GM18511 (cell line): ENCODE measurements around the gene ORMDL2.
A peak's percentile ranks its signal among the peaks of the same experiment; 100 is the strongest.

Source experiments
- ATAC-seq: cut with Tn5 transposase; IDR thresholded peaks from one replicate; pipeline ENCODE4 v1.9.1; 2021; ENCODE audit warnings: mild to moderate bottlenecking, moderate library complexity; ENCODE audit not compliant: unreplicated experiment

The ORMDL2 gene

DNA sequence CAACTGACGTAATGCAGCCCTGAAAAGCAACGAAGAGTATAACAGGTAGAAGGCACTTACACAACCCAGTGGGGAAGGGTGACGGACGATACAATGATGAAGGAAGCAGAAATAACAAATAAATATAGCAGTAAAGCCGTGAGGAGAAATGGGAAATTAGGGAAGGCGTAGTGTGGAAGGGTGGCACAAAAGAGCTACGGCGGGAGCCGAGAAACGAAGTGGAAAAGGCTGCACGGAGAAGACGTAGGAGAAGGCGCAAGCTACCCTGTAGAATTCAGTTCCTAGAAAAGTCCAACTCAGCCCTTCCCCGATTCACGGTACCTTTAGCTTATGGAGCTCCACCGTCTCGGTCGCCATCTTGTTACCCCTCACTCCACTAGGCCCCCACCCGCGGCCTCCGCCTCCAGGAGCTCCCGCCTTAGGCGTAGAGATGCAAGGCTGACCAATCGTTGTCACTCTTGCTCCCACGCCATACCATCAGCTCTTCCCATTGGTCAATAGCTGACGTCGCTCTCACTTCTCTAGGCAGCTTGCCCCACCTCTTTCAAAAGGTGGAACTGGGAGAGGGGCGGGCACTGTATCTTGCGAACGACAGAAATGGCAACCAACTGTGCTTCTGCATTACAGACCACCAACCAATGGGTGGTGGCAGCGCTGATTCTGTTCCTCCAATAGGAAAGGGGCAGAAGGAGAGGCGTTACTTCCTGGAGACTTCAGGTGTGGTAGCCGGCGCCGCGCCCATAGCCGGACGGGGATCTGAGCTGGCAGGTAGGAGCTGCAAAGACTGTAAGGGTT is at the start of gene ORMDL2, which contains the start of gene SARNP:
ORMDL2 (plus strand) TSS at position 697 of the 795 bp plus-strand sequence. CDS start 959 bp downstream, outside the sequence.
SARNP (minus strand) TSS at position 380 of the 795 bp plus-strand sequence; CDS start at position 357, 23 bp downstream.
- ATAC-seq, result peak; percentile 98

GRCh38 chr12:55771736-55772135 is 46.1 kb upstream of the ORMDL2 start:
- ATAC-seq, result no peak

- ATAC-seq, result no peak
These were observed 40.0 kb upstream of the ORMDL2 start for GRCh38 chr12:55777856-55778255.

- no peak for ATAC-seq
These were observed 37.2 kb upstream of the ORMDL2 start for GRCh38 chr12:55780685-55781084.

GRCh38 chr12:55788546-55788945 is 29.3 kb upstream of the ORMDL2 start:
- no peak for ATAC-seq

GRCh38 chr12:55789171-55789570 is 28.7 kb upstream of the ORMDL2 start:
- no peak for ATAC-seq

- ATAC-seq, result no peak
These were observed 27.9 kb upstream of the ORMDL2 start for GRCh38 chr12:55789893-55790292.

- ATAC-seq, result no peak
These were observed 21.9 kb upstream of the ORMDL2 start for GRCh38 chr12:55795950-55796349.

GRCh38 chr12:55797068-55797467 is 20.8 kb upstream of the ORMDL2 start:
- no peak for ATAC-seq

- no peak for ATAC-seq
These were observed 20.3 kb upstream of the ORMDL2 start for GRCh38 chr12:55797550-55797949.

DNA sequence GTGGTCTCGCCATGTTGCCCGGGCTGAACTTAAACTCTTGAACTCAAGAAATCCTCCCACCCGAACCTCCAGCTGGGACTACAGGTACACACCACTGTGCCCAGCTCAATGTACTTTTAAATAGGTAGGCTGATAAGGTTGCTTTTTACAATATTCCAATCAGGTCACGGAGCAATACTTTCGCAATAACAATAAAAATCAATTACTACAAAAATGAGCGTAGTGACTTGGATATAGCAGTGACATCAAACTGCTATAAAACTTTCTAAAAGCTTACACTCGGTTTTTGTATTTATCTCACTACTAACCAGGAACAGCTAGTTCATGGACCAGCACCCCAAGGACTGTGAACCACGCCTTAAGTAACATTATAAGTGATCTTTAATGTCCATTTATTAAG is 10.9 kb upstream of the ORMDL2 start:
- no peak for ATAC-seq

GRCh38 chr12:55809274-55809673 is 8.6 kb upstream of the ORMDL2 start:
- no peak for ATAC-seq

GRCh38 chr12:55812088-55812487 is 5.8 kb upstream of the ORMDL2 start:
- ATAC-seq, result no peak

DNA sequence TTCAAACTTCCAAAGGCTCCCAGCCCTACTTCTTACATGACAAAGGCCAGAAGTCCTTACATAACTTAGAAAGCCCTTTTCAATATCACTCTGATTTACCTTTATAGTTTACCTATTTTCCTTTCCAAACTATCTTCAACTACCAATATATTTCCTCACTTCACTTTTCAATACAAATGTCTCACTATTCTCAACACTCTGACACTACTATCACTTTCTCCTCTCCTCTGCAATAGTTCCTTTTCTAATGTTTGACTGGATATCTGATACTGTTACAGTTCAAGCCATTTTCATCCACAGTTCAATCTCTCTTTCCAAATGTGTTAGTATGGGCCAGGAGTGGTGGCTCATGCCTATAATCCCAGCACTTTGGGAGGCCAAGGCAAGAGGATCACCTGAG is 3.6 kb upstream of the ORMDL2 start:
- no peak for ATAC-seq

- ATAC-seq, result no peak
These were observed 2.4 kb upstream of the ORMDL2 start for GRCh38 chr12:55815473-55815872.

DNA sequence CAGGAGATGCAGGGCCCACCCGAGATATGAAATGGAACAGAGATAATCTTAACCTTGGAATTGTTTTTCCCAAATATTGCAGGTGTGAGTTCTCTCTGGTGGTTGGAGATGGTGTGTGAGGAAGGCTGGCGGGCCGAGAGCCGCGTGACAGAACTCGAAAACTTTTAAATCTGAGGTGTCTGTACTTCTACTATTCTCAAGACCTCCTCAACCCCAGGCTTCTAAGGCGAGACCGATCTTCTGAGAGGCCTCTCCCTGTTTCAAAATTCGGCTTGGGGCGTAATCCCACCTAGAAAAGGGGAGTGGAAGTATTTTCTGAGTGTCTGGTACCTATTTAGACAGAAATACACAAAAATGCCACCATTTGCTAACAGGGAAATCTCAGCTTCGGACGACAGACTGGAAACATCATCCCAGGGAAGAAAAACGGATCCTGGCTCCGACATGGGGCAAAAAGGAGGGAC is 928 bp upstream of the ORMDL2 start:
- no peak for ATAC-seq

- ATAC-seq, result peak; percentile 41
These were observed 393 bp downstream of the ORMDL2 start for GRCh38 chr12:55818140-55818728.

DNA sequence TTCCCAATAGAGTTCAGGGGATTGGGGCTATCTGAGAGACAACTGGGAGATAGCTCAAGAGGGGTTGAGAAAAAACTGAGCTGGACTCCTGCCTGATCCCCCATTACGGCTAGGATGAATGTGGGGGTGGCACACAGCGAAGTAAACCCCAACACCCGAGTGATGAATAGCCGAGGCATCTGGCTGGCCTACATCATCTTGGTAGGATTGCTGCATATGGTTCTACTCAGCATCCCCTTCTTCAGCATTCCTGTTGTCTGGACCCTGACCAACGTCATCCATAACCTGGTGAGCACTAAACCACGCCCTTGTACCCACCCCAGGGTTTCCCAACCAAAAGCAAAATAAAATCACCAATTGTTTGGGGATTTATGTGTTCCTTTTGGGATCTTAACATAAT is 1.0 kb downstream of the ORMDL2 start:
- no peak for ATAC-seq

DNA sequence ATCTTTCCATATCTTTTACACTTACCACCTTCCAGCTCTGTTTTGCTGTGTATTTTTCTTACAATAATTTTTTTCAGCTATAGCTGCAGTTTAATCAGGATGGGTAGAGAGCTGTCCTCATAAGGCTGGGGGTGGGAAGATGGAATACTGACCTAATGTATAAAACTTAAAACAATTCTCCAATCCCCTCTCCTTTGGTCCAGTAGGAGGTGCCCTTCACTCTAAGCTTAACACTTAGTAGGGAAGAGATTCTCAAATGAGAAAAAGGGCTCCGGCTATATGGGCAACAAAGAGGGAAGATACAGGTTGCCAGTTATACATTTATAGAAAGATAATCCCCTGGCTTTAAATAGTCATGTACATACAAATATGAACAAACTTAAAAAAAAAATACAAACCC is 2.8 kb downstream of the ORMDL2 start:
- ATAC-seq, result no peak

GRCh38 chr12:55822228-55822627 is 4.4 kb downstream of the ORMDL2 start:
- no peak for ATAC-seq

- ATAC-seq, result no peak
These were observed 5.6 kb downstream of the ORMDL2 start for GRCh38 chr12:55823419-55823818.

DNA sequence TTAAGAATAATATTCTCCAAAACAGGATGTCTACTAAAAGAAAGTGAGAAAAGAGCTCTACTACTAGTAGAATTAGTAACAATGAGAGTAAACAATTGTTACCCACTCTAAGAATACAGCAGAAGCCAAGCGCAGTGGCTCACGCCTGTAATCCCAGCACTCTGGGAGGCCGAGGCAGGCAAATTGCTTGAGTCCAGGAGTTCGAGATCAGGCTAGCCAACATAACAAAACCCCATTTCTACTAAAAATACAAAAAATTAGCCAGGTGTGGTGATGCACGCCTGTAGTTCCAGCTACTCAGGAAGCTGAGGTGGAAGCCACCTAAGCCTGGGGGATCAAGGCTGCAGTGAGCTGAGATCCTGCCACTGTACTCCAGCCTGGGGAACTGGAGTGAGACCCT is 6.9 kb downstream of the ORMDL2 start:
- no peak for ATAC-seq
